Lung microvascular endothelial cell (primary cell): Measurements from ENCODE around the gene CBY1. TPM values are rescaled to one million over a fixed set of nuclear protein-coding genes. Genes with fewer than 3 reads are reported as not detected.

Experiments used
- DNase-seq, 2 donors: peaks; one replicate each; pipeline versions ENCODE4 v3.0.0 to v3.0.0-alpha.2; 2010; ENCODE audit warnings: low read depth in 2 of 2
- total RNA-seq: library from RNA; depleted of rRNA; stranded (reverse); fragments of >200 nt; gene quantifications from 2 replicates; pipeline ENCODE4 v1.2.1, GENCODE V29; 2014

The CBY1 gene
- total RNA-seq, 1 donor from 2014 or later = 15.7 TPM

DNA sequence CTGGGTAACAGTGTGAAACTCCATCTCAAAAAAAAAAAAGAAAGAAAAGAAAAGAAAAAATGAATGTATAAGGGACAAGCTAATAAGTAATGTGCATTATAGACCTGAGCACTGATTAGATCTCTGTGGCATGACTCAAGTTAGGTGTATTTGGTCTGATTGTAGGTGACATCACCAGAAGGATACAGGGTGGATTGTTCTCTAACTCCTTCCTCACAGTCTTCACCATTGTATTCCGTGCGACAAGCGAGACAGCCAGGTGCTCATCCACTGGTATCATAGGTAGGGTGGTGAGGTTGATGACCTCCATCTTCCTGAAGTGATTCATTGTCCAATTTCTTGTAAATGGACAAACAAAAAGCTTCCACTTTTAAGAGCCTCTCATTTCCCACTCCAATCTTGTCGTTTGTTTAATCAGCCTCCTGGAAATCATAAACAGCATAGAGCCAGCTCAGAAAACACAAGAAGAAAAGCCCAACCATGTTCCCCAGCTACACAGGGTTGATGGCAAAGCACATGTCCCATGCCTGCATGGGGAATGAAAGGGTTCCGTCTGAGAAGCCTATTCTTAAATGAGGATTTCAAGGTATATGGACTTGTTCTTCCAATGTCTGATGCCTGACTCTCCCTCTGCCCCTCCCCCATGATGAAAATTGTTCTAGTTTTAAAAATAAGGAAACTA, 6.5 kb upstream of the CBY1 start:
- no peak for DNase-seq

DNA sequence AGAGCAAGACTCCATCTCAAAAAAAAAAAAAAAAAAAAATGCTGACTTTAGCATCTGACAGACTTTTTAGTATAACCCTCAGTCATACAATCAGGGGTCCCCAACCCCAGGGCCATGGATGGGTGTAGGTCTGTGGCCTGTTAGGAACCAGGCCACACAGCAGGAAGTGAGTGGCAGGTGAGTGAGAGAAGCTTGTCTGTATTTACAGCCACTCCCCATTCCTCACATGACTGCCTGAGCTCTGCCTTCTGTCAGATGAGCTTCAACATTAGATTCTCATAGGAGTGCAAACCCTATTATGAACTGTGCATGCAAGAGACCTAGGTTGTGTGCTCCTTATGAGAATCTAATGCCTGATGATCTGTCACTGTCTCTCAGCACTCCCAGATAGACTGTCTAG, 3.6 kb upstream of the CBY1 start:
- DNase-seq = no peak

DNA sequence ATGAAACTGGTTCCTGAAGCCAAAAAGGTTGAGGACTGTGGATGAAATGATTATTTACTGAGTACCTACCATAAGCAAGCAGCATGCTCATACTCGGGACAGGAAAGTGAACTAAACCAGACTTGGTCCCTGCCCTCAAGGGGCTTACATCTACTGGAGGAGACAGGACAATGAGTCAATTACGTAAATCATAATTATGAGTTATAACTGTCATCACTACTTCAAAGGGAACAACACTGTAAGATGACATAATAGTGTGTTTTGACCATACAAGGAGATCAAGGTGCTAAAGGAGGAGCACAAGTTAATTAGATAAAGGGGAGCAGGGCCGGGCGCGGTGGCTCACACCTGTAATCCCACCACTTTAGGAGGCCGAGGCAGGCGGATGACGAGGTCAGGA, 2.7 kb upstream of the CBY1 start:
- no peak for DNase-seq

DNA sequence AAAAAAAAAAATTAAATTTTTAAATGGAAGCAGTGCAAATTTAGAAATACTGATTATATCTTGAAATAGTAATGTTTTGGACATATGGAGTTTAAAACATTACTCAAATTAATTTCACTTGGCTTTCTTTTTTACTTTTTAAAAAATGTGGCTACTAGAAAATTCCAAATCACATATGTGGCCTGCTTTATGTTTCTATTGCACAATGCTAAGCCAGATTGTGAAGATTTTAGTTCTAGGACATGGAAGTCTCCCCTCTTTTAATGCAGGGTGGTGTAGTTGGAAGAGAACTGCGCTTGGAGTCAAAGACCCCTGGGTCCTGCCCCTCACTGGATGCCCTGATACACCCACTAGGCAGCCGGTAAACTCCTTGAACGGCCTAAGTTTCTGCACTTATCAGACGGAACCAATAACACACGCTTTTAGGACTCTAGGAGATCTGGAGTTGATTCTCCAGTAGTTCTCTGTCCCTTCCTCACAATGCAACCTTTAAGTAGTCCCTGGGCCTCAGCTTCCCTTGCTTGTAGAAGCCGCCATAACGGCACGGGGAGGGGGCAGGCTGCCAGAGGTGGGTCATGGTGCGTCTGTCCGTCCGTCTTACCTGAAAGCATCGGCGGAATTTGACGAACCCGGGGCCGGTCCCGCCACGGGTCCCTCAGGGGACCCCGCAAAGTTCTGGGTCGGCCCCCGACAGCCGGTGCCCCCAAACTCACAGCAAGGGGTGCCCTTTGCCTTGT, 751 bp upstream of the CBY1 start:
- DNase-seq = peak in 1 of 2 donors; percentile 11

- peak; percentile 5 to 25 for DNase-seq
These were observed 839 bp downstream of the CBY1 start for GRCh38 chr22:38657045-38657909.

- no peak for DNase-seq
These were observed 18.4 kb downstream of the CBY1 start for GRCh38 chr22:38674888-38675287.

GRCh38 chr22:38675833-38676232, 19.4 kb downstream of the CBY1 start:
- DNase-seq = no peak

DNA sequence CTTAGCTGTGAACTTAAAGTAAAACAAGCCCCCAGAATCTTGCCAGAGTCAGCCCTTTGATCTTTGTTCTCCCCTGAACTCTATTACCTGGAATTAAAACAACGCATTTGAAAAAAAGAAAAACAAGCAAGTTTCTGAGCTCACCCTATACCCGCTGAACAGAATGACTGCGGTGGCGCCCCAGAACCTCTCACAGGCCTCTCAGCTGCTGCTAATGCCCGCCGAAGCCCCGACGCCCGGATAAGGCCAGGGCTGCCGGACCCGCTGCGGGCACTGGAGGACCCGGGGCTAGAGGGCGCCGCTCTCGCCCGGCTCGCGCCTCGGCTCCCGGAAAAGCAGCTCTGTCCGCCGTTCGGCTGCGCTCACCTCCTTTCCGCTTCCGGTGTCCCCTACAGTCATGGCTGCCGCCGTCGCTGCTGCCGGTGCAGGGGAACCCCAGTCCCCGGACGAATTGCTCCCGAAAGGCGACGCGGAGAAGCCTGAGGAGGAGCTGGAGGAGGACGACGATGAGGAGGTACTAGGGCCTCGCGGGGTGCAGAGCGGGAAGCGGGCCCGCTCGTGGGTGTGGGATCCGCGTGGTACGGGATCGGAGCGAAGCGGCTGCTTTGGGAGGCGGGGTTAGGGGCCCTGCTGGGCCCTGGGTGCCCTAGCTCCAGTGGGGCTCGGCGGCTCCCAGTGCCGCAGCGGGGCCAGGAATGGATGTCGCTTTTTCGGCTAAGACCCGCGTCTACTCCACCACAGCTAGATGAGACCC, 25.3 kb downstream of the CBY1 start, which contains the start of gene TOMM22:
TOMM22 (plus strand) TSS at position 376 of the 754 bp plus-strand sequence; CDS start at position 398, 22 bp downstream.
- DNase-seq = peak; percentile 90

GRCh38 chr22:38684895-38685294, 28.5 kb downstream of the CBY1 start:
- no peak for DNase-seq

- DNase-seq = no peak
These were observed 29.3 kb downstream of the CBY1 start for GRCh38 chr22:38685761-38686160.

DNA sequence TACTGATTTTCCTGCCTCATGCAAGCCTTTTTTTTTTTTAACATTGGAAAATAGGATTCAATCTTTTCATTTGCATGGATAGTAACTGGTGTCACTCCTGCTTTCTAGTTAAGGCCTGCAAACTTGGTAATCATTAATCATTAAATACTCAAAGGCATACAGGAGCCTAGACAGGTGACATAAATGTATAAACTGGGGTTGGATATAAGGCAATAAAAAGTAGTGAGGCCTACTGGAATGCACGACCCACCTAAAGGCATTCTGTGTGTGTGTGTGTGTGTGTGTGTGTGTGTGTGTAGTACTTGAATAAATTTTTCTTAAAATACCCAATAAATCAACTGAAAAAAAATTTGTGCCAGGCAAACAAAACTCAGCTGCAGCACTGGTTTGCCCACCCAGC, 33.2 kb downstream of the CBY1 start:
- no peak for DNase-seq

GRCh38 chr22:38694049-38694448, 37.6 kb downstream of the CBY1 start:
- peak in 1 of 2 donors; percentile 81 for DNase-seq

- peak in 1 of 2 donors; percentile 47 for DNase-seq
These were observed 38.5 kb downstream of the CBY1 start for GRCh38 chr22:38694940-38695339.

DNA sequence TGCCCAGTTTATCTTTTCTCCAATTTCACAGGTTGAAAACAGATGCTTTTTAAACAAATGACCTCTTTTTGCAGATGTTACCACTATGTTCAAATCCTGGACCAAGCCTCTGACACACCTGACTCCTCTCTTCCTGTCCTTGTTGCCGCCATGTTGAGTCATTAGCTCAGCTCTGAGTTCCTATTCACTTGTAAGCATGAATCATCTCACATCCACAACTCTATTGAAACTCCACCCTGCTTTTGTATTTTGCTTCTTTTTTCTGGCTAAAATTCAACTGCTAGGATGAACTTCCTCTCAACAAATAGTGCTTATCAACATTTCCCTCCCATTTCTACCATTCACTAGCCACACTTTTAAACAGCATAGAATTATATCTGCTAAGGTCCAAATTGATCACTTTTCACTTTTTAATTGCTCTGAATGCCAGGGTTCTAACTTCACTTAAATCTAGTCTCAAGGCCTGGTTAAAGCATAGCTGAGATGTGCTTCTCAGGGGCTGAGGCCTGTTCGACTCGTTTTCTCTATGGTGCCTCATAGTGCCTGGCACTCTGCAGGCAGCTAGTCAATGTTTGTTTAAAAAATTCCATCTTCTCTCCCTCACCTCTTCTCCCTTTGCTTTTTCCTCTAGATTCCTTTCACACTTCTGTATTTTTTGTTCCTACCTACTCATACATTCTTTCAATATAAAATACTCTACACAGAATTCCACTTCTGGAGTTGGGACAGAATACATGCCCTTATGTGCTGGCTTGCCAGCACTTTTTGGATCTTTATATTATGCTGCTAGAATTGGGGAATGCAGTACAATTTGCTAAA, 40.4 kb downstream of the CBY1 start:
- peak; percentile 92 to 93 for DNase-seq

DNA sequence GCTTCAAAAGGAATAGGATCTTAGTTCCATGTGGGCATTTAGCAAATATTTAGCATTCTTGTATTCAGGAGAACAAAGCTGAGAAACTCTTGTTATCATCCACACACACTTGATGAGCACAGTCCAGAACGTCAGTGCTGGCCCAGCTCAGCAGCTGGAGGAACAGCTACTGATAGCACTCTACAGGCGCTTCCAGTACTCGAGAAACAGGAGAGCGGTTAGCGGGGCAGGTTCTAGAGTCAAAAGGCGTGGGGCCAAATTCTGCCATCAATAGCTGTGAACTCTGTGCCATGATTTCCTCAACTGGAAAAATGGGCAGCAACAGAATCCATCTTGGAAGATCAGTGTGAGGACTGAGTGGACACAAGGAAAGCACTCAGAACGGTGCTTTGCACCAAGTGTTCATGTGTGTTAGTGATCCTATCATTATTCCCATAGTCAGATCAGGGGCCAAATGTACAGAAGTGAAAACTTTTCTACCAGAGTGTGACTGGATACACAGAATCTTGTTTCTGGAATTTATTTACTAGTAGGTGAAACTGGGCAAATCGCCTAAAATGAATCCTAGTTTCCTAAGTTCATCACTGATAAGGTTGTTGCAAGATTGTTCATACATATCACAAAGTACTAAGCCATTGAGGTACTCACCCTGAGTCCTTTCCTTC, 41.1 kb downstream of the CBY1 start:
- DNase-seq = peak; percentile 50 to 57

GRCh38 chr22:38698407-38699094, 42.1 kb downstream of the CBY1 start:
- no peak for DNase-seq

GRCh38 chr22:38699143-38699542, 42.7 kb downstream of the CBY1 start:
- DNase-seq = peak in 1 of 2 donors; percentile 27

- DNase-seq = peak; percentile 14 to 36
These were observed 43.3 kb downstream of the CBY1 start for GRCh38 chr22:38699784-38700183.

- DNase-seq = peak in 1 of 2 donors; percentile 66
These were observed 43.9 kb downstream of the CBY1 start for GRCh38 chr22:38700270-38700788.
